GM21528 (cell line): Measurements from ENCODE around the gene NUP214.
"Not testable (repeated sequence)": the region's sequence is repeated elsewhere in the genome, so short reads cannot be mapped to it uniquely, and the experiment has no call there.

Experiments used
- ATAC-seq: cut with Tn5 transposase; IDR thresholded peaks from one replicate; pipeline ENCODE4 v1.9.1; 2021; ENCODE audit warnings: mild to moderate bottlenecking, moderate library complexity; ENCODE audit not compliant: unreplicated experiment, low FRiP score

Gene NUP214

DNA sequence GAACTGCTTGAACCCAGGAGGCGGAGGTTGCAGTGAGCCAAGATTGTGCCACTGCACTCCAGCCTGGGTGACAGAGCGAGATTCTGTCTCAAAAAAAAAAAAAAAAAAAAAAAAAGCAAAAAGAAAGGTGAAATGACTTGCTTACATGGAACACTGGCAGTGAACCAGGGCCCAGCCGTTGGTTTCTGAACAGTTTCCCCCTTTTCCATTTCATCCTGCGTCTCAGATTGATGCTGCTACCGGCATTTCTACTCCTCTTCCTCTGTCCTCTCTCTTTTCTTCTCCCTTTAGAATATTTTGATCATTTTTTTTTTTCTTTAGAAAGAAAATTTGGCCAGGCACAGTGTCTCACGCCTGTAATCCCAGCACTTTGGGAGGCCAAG, 10.0 kb upstream of the NUP214 start:
- ATAC-seq = not testable (repeated sequence)

DNA sequence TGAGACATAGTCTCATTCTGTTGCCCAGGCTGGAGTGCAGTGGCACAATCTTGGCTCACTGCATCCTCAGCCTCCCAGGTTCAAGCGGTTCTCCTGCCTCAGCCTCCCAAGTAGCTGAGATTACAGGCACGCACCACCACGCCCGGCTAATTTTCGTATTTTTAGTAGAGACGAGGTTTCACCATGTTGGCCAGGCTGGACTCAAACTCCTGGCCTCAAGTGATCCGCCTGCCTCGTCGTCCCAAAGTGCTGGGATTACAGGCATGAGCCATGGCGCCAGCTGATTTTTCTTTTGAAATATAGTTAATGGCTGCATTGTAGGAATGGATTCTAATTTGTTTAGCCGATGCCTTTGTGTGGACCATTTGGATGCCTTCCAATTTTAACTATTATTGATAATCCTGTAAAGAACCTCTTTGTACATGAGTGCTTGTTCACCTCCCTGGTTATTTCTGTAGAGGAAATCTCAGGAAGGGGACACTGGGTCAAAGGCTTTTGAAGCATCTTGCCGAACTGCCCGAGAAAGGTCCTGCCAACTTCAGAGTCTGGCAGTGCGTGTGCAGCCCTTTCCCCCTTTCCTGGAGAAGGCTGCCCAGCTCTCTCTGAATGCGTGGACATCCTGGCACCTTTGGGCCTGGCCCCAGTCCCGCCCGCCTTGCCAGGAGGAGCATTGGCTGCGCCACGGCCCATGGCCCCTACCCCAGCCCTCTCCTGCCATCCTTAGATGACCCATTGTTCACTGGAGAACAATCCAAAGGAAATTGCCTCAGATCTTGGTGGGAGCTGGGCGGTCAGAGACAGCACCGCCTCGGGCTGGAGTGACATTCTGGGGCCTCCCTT, 8.9 kb upstream of the NUP214 start:
- no peak for ATAC-seq

DNA sequence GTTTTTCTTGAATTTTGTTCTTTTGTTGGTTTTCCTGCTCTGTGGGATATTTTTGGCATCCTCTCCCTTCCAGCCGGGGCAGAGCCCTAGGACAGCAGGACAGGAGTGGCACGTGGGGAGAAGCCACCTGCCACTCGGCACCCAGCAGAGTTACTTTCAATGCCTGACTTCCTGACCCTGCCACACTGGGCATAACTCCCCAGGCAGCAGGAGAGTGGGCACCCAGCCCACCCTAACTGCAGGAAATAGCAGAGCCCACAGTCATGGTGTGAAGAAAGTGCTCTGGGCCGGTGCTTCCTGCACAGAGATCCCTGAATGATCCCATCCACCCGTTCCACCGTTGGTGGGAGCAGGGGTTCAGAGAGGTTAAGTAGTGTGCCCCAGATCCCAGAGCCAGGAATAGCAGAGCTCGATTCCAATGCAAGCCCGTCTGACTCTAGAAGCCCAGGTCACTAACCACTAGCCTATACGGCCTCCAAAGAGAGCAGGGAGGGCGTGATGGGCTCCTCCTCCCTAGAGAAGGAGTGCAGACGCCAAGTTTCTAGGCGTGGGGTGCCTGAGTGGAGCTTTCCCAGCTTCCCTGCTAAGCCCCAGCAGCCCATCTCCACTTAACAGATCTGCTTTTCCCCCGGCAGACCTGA, 8.1 kb upstream of the NUP214 start:
- no peak for ATAC-seq

DNA sequence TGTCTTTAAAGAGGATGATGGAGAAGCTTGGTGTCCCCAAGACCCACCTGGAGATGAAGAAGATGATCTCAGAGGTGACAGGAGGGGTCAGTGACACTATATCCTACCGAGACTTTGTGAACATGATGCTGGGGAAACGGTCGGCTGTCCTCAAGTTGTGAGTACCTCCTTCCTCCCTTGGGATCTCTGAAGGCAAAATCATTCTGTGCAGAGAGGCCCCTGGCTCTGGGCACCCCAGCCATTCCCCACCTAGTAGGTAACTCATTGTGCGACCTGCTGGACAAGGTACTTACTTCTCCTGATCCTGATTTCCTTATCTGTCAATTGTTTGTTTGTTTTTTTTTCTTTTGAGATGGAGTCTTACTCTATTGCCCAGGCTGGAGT, 7.6 kb upstream of the NUP214 start:
- ATAC-seq = no peak

DNA sequence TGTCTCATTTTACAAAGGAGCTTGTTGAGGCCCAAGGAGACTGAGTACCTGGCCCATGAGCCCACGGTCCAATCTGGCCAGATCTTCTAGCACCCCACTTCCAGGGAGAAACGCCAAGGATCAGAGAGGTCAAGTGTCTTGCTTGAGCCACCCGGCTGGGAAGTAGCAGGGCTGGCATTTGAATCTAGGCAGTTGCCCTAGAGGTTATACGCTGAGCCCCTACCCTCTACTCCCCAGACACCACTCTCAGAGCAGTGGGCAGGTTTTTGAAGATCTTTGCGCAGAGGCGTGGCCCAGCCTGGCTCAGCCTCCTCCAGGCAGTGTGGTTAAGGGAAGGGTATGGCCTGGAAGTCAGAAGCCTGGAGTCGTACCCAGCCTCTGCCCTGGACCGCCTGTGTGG, 5.8 kb upstream of the NUP214 start:
- ATAC-seq = no peak

DNA sequence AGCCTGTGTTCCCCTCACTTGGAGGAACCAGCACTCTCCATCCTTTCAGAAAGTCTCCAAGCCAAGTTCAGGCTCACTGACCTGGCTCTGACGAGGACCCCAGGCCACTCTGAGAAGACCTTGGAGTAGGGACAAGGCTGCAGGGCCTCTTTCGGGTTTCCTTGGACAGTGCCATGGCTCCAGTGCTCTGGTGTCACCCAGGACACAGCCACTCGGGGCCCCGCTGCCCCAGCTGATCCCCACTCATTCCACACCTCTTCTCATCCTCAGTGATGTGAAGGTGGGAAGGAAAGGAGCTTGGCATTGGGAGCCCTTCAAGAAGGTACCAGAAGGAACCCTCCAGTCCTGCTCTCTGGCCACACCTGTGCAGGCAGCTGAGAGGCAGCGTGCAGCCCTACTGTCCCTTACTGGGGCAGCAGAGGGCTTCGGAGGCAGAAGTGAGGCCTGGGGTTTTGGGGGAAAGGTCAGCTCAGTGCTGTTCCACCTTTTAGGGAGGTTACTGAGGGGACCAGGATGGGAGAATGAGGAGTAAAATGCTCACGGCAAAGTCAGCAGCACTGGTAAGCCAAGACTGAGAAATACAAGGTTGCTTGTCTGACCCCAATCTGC, 4.7 kb upstream of the NUP214 start:
- no peak for ATAC-seq

DNA sequence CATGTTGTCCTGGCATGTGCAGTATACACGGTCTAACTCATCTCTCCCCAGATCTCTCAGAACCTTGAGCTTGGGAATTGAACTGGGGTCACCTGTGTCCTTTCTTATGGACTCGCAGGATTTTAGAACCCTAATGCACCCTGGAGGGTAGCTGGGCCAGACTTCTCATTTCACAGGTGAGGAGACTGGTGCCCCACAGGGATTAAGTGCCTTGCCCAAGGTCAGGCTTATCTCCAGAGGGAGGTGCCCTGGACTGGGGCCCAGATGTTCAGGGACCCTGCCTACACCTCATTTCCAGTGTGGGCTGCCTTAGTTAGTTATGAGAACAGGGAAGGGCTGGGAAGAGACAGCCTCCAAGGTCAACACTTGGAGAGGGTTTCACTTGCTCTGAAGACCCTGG, 4.0 kb upstream of the NUP214 start:
- ATAC-seq = no peak

DNA sequence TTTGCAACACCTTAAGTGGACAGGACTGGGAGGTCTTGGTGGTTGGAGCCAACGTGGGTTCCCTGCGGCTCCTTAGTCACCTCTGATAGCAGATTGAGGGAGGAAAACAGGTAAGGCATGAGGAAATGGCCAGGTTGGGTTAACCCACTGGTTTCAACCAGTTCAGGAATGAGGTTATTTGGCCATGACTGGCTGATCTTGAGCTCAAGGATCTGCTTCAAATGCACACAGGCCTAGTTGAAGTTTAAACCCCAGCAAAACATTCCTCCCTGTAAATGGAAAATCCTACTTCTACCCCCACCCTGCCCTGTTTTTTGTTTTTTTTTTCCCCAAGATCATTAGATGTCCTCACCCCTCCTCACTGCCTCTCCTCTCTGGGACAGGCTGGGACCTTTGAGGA, 3.2 kb upstream of the NUP214 start:
- ATAC-seq = no peak

DNA sequence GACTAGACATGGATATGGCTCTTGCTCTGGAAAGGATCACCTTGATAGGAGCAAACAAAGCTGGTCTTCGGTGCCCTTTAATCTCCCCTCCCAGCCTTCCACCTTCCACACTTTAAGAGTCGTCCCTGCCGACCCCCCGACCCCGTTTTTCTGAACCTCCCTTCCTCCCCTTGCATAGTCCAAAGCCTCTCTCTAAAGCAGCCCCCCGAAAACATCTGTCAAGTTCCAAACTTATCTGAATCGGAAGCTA, 423 bp upstream of the NUP214 start:
- no peak for ATAC-seq

DNA sequence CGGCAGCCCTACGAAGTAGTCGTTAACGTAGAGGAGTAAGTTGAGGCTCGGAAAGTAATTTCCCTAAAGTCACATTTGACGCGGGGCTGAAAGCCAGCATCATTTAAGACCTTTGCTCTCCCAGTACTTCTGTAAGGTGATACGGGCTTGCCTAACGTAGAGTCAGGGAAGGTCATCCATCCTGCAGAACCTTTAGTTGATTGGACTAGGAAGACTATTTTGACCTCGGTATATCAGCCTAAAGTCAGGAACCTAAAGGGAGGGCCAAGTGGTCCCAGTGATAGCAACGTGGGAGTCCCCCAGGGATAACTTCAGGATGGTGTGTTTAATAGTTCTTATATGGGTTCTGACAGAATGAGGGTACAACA, 657 bp downstream of the NUP214 start:
- ATAC-seq = no peak

DNA sequence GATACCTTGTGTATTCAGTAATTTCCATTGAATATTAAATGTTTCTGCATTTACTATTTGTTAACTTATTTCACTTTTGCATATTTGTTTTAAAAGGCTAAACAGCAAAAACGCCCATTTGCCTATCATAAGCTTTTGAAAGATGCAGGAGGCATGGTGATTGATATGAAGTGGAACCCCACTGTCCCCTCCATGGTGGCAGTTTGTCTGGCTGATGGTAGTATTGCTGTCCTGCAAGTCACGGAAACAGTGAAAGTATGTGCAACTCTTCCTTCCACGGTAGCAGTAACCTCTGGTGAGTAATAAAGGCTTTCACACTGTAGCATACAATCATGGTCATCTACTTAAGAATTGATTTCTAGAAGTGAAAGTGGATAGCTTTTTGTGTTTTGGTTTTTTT, 3.8 kb downstream of the NUP214 start:
- no peak for ATAC-seq

DNA sequence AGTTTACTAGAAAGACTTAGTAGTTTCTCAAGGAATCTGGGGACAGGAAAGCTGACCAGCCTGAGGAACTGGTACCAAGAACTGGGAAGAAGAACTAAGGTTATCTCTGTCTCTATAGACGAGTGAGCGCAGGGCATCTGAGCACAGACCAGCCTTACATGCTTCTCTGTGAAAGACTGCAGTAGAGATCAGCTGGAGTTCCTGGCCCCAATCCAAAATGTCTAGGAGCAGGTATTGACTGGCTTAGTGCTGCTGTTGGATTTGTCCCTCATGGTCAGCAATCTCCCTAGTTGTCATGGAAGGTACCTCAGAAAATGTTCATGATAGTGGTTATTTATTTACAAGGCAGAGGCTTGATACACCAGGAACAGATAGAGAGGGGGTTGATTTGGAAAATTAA, 13.3 kb downstream of the NUP214 start:
- no peak for ATAC-seq

DNA sequence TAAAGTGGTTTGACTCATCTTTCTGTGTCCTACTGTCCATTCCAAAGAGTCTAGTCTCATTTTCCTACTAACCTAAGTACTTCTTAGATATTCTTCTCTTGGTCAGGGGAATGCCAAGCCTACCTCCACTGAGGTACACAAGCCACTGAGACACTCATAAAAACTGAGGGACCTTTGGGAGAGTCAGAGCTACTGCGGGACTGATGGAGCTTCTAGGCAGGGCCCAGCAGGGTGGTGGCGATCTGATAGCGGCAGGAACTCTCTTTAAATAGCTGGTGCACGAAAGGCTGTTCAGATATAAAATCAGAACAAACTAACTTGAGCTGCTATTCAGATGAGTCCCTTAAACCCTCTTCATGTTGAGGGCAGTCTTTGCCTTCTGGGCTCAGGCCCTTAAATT, 14.7 kb downstream of the NUP214 start:
- no peak for ATAC-seq

DNA sequence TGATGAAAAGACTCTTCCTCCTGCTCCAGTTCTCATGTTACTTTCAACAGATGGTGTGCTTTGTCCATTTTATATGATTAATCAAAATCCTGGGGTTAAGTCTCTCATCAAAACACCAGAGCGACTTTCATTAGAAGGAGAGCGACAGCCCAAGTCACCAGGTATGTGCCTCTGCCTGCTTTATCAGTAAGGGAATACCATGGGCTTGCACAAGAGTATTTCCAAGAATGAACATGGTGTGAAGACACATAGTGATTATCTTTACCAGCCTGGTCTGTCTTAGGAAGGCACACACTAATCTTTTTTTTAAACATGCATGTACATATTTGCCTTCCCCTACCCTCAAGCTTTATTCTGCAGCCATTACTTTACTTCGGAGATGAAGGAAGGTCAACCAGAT, 15.2 kb downstream of the NUP214 start:
- ATAC-seq = no peak

DNA sequence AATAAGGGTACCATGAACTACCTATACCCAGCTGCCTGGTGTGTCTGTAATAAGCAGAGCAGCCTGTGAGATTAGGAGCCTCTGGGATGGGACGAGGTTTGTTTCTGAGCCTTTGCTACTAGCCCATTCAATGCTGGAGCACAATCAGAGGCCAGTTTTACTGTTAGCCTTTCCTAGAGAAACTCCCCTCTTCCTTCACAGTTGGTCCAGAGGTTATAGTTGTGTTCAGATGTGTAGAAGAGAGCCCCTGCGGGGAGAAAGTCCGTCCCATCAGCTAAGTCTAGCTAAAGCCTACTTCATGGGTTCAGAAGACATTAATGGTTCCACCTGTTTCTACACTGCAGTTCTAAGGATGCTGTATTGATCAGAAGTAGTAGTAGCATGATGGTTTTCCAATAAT, 16.8 kb downstream of the NUP214 start:
- ATAC-seq = no peak

DNA sequence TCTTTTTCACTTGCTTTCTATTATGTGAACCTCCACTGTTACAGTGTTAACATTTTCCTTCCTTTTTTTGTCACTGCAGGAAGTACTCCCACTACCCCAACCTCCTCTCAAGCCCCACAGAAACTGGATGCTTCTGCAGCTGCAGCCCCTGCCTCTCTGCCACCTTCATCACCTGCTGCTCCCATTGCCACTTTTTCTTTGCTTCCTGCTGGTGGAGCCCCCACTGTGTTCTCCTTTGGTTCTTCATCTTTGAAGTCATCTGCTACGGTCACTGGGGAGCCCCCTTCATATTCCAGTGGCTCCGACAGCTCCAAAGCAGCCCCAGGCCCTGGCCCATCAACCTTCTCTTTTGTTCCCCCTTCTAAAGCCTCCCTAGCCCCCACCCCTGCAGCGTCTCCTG, 18.8 kb downstream of the NUP214 start:
- ATAC-seq = no peak

DNA sequence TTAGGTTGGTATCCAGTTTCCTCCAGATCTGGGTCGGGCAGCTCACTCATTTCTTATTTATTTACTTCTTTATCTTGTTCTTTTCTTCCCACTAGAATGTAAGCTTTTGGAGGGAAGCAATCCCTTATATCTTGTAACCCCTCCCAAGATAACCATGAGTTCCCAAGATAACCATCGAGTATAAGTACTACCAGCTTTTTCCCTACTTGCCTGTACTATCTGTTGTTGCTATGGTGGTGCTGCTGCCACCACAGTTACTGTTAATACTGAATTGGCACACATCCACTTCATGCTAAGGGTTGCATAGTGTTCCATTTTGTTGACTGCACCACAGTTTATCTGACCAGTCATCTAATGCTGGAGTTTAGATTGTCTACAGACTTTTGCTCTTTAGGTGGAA, 19.9 kb downstream of the NUP214 start:
- no peak for ATAC-seq

DNA sequence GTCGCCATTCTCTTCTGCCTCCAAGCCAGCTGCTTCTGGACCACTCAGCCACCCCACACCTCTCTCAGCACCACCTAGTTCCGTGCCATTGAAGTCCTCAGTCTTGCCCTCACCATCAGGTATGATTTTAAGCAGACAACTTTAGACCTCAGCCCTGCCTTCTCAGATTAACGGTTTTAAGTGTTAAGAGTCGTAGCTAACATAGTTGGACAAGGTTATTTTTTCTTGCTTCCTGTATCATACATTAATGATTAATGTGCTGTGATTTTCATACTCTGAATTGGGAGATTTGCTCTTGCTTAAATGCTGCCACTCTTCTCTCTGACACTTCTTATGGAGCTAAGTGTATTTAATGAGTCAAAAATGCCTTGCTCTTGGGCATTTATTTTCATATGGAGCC, 20.8 kb downstream of the NUP214 start:
- no peak for ATAC-seq

DNA sequence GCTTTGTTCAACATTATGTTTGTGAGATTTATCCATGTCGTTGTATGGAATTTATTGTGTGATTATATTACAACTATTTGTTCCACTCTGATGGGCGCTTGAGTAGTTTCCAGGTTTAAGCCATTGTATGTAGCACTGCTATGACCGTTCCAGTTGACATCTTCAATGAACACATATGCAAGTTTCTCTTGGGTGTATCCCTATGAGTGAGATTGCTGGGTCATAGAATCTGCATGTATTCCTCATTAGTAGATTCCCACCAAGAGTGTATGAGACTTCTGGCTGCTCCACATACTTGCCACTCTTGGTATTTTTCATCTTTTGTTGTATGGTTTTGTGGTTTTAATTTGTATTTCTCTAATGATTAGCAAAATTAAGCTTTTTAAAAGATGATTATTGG, 22.9 kb downstream of the NUP214 start:
- ATAC-seq = no peak

DNA sequence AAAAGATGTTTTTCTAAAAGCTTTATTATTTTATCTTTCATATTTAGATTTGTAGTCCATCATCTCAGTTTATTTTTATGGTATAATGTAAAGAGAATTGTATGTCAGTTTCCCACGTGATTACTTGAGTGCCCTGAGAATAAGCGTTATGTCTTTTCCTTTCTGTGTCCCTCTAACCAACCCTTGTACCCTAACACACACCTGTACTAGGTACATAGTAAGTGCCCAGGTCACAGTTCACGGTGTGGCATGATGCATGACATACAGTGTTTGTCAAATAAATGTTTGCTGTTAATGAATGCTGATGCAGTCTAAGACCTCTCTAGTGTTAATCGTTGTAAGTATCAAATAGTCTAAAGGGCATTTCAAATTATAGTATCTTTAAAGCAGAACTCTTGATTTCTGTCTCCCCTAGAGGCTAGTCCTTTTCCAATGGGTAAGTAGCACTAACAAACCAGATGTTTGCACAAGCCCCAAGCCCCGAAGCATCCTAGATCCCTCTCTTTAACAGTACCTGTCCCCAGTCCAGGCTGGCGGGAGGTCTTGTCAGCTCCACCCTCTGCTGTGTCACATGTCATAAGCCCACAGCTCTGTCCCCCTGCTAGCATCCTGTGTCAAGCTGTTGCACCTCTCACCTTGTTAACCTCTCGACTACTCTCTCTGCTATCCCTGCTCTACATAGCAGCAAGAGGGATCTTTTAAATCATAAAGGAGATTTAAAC, 23.7 kb downstream of the NUP214 start:
- no peak for ATAC-seq

DNA sequence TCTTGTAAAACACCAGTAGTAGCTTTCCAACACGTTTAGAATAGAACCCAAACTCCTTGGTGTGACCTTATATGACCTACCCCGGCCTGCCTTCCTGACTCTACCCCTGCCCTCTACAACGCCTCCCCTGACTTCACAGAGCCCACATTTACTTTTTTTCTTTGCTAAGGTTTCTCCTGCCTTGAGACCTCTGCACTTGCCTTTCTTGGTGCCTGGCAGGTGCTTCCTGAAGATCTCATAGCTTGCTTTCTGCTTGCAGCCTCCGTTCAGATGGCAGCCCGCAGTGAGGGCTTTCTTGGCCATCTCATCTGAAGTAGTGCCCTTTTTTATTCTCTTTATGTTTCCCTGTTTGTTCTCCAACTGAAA, 24.3 kb downstream of the NUP214 start:
- no peak for ATAC-seq

DNA sequence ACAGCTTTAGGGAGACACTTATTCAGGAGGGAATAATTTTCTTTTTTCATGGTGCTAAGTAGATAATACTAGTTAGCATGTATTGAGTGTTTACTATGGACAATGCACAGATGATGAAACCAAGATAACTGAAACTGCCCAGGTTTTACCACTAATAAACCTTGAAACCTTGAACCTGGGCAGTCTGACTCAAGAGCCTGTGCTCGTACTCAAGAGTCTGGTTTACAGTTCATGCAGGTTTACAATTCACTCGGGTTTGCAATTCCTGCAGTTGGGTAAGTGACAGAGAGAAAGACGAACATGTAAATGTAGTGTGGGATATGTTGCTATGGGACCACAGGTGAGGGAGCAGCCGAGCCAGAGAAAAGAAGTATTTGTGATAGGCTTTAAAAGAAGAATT, 28.2 kb downstream of the NUP214 start:
- no peak for ATAC-seq
